ENCODE results near the gene TMEM125.

DNA sequence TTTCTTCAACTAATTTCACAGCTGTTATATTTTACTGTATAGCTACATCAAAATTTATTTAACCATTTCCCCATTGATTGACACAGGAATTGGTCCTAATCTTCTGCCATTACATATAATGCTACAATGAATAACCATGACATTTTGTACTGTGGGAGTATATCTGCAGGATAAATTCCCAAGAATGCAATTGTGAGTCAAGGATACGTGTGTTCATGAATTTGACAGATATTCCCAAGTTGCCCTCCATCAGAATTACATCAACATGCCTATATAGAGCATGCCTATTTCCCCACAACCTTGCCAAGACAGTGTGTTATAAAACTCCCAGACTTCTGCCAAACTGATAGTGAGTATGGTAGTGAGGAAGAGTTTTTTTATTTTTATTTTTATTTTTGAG lies 28.3 kb downstream of the TMEM125 start:
- TF ChIP-seq, protein P1, sequence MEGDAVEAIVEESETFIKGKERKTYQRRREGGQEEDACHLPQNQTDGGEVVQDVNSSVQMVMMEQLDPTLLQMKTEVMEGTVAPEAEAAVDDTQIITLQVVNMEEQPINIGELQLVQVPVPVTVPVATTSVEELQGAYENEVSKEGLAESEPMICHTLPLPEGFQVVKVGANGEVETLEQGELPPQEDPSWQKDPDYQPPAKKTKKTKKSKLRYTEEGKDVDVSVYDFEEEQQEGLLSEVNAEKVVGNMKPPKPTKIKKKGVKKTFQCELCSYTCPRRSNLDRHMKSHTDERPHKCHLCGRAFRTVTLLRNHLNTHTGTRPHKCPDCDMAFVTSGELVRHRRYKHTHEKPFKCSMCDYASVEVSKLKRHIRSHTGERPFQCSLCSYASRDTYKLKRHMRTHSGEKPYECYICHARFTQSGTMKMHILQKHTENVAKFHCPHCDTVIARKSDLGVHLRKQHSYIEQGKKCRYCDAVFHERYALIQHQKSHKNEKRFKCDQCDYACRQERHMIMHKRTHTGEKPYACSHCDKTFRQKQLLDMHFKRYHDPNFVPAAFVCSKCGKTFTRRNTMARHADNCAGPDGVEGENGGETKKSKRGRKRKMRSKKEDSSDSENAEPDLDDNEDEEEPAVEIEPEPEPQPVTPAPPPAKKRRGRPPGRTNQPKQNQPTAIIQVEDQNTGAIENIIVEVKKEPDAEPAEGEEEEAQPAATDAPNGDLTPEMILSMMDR (IDR thresholded peaks at IDR 0.05): no peak
- TF ChIP-seq EP300 (IDR thresholded peaks at IDR 0.05; ENCODE audit: low read depth) (no peak), POLR2AphosphoS5 (IDR thresholded peaks at IDR 0.05) (no peak)

Data from transverse colon (tissue), 4 donors.